MM.1S (cell line): ENCODE data around the gene SHTN1.

Source experiments
- DNase-seq: peaks from one replicate; pipeline ENCODE4 v3.0.0-alpha.2; 2015
- H2AFZ ChIP-seq: fragments of 300-600 bp; sonication (generic); 2 replicates; pipeline ENCODE4 v1.6.0; 2016; ENCODE audit warnings: antibody characterized with exemption, low read length
- H3F3A ChIP-seq: fragments of 300-600 bp; sonication (generic); 2 replicates; pipeline ENCODE4 v1.6.1; 2016; ENCODE audit warnings: mild to moderate bottlenecking, antibody characterized with exemption, low read length, moderate library complexity, mixed read lengths; ENCODE audit not compliant: insufficient read depth
- H3K27ac ChIP-seq: fragments of 300-600 bp; sonication (generic); 2 replicates; pipeline ENCODE4 v1.5.1; 2016; ENCODE audit warnings: mild to moderate bottlenecking, low read length
- H3K27me3 ChIP-seq: fragments of 300-600 bp; sonication (generic); replicated peaks from 2 replicates; pipeline ENCODE4 v1.6.0; 2016; ENCODE audit warnings: low read length; ENCODE audit not compliant: insufficient read depth
- H3K36me3 ChIP-seq: fragments of 300-600 bp; sonication (generic); replicated peaks from 2 replicates; pipeline ENCODE4 v1.6.1; 2016; ENCODE audit warnings: mild to moderate bottlenecking, low read length, mixed read lengths; ENCODE audit not compliant: insufficient read depth
- H3K4me1 ChIP-seq: fragments of 300-600 bp; sonication (generic); 2 replicates; pipeline ENCODE4 v1.6.1; 2016; ENCODE audit warnings: low read length, mixed read lengths
- H3K4me2 ChIP-seq: fragments of 300-600 bp; sonication (generic); 2 replicates; pipeline ENCODE4 v1.6.0; 2016; ENCODE audit warnings: low read depth, low read length
- H3K4me3 ChIP-seq: fragments of 300-600 bp; sonication (generic); 2 replicates; pipeline ENCODE4 v1.5.1; 2016; ENCODE audit warnings: low read length, mixed read lengths
- H3K79me2 ChIP-seq: fragments of 300-600 bp; sonication (generic); 2 replicates; pipeline ENCODE4 v1.6.1; 2016; ENCODE audit warnings: mixed run types, low read length, mixed read lengths
- H3K9ac ChIP-seq: fragments of 300-600 bp; sonication (generic); 2 replicates; pipeline ENCODE4 v1.6.1; 2016; ENCODE audit warnings: low read length, mixed read lengths
- H3K9me2 ChIP-seq: fragments of 300-600 bp; sonication (generic); replicated peaks from 2 replicates; pipeline ENCODE4 v1.6.1; 2016; ENCODE audit warnings: mild to moderate bottlenecking, low read length, mixed read lengths; ENCODE audit not compliant: insufficient read depth
- H3K9me3 ChIP-seq: fragments of 300-600 bp; sonication (generic); replicated peaks from 2 replicates; pipeline ENCODE4 v1.6.1; 2016; ENCODE audit warnings: mild to moderate bottlenecking, low read length, mixed read lengths; ENCODE audit not compliant: insufficient read depth
- H4K20me1 ChIP-seq: fragments of 300-600 bp; sonication (generic); 2 replicates; pipeline ENCODE4 v1.6.1; 2016; ENCODE audit warnings: mild to moderate bottlenecking, low read length, moderate library complexity, mixed read lengths; ENCODE audit not compliant: insufficient read depth
- EZH2 ChIP-seq: fragments of 300-600 bp; sonication (generic); optimal IDR thresholded peaks from 2 replicates; pipeline ENCODE3; 2017; ENCODE audit warnings: low read depth, mild to moderate bottlenecking, antibody characterized with exemption, low read length, mixed read lengths
- EZH2phosphoT487 ChIP-seq: fragments of 300-600 bp; sonication (generic); IDR thresholded peaks from 2 replicates; pipeline ENCODE4 v1.6.1; 2018; ENCODE audit warnings: antibody characterized with exemption, low read length
- TF ChIP-seq, protein P1 (sequence below): fragments of 300-600 bp; sonication (generic); IDR thresholded peaks from 2 replicates; pipeline ENCODE4 v1.5.1; 2016; ENCODE audit warnings: antibody characterized with exemption, low read length, mixed read lengths

SHTN1 gene

DNA sequence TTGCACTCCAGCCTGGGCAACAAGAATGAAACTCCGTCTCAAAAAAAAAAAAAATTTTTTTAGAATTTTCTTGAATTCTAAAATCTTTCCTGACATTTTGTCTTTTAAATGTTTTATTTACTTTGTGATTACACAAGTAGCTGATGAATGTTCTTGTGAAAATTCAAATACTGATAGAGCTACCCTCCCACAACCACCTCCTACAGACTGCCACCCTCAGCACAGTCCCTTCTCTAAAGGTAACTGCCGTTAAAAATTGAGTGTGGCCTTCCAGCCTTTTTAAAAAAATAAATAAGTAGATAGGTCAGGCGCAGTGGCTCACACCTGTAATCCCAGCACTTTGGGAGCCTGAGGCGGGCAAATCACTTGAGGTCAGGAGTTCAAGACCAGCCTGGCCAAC is 140.6 kb downstream of the SHTN1 start:
- TF ChIP-seq EZH2 = no peak
- TF ChIP-seq, protein P1, sequence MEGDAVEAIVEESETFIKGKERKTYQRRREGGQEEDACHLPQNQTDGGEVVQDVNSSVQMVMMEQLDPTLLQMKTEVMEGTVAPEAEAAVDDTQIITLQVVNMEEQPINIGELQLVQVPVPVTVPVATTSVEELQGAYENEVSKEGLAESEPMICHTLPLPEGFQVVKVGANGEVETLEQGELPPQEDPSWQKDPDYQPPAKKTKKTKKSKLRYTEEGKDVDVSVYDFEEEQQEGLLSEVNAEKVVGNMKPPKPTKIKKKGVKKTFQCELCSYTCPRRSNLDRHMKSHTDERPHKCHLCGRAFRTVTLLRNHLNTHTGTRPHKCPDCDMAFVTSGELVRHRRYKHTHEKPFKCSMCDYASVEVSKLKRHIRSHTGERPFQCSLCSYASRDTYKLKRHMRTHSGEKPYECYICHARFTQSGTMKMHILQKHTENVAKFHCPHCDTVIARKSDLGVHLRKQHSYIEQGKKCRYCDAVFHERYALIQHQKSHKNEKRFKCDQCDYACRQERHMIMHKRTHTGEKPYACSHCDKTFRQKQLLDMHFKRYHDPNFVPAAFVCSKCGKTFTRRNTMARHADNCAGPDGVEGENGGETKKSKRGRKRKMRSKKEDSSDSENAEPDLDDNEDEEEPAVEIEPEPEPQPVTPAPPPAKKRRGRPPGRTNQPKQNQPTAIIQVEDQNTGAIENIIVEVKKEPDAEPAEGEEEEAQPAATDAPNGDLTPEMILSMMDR = no peak
- no peak for TF ChIP-seq EZH2phosphoT487
- H3K79me2 ChIP-seq = no peaks in the 10 kb centered on the region
- H3K27me3 ChIP-seq = no peaks in the 10 kb centered on the region
- H3K9me2 ChIP-seq = no peaks in the 10 kb centered on the region
- H3K4me2 ChIP-seq = no peak overlapping the region
- H3K27ac ChIP-seq = no peak overlapping the region
- H3K4me3 ChIP-seq = no peak overlapping the region
- H3F3A ChIP-seq = no peaks in the 10 kb centered on the region
- no peak overlapping the region for H3K9ac ChIP-seq
- no peak for DNase-seq
- no peaks in the 10 kb centered on the region for H4K20me1 ChIP-seq
- H3K36me3 ChIP-seq = no peaks in the 10 kb centered on the region
- H2AFZ ChIP-seq = no peak overlapping the region
- no peaks in the 10 kb centered on the region for H3K9me3 ChIP-seq
- H3K4me1 ChIP-seq = no peaks in the 10 kb centered on the region

DNA sequence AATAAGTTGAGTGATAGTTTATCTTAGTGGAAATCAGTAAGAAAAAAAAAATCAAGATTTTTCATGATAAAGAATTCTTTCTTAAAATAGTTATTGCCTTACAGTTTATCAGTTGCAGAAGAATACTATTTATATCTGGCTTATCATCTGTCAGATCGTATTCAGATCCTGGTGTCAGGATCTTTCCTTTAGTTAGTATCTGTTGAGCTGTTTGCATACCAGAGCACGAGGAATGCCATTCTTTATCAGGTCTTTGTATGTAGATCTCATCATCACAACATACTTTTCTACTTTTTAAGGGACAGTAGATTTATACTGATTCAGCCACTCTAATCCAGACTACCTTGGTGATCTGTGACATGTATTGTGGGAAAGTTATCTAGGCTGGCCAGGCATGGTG is 143.2 kb downstream of the SHTN1 start:
- no peaks in the 10 kb centered on the region for H3K4me1 ChIP-seq
- H3K27me3 ChIP-seq = no peaks in the 10 kb centered on the region
- H3K4me2 ChIP-seq = no peak overlapping the region
- no peaks in the 10 kb centered on the region for H4K20me1 ChIP-seq
- no peak for TF ChIP-seq EZH2phosphoT487
- no peak for TF ChIP-seq EZH2
- TF ChIP-seq, protein P1 = no peak
- no peaks in the 10 kb centered on the region for H3K9me3 ChIP-seq
- no peak overlapping the region for H2AFZ ChIP-seq
- H3K27ac ChIP-seq = no peak overlapping the region
- H3K4me3 ChIP-seq = no peak overlapping the region
- no peaks in the 10 kb centered on the region for H3K9me2 ChIP-seq
- no peak overlapping the region for H3K9ac ChIP-seq
- DNase-seq = no peak
- no peaks in the 10 kb centered on the region for H3F3A ChIP-seq
- H3K79me2 ChIP-seq = no peaks in the 10 kb centered on the region
- H3K36me3 ChIP-seq = no peaks in the 10 kb centered on the region

DNA sequence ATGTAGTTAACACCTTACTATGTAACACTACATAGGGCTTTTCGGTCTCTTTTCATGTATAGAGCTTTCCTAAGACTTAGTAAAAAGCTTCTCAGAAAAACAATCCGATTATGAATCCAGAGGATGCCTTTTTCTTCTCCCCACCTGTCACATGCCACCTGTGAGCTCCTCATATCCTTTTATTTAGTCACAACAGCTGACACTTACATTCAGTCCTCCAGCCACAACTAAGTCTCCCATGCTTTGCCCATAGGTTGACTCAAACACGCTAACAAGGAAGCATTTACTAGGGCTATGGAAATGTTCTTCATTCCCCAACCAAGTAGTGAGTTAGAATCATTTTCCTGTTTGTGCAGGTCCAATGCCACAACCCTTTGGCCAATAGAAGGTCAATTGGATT is 147.8 kb downstream of the SHTN1 start:
- H4K20me1 ChIP-seq = no peaks in the 10 kb centered on the region
- DNase-seq = no peak

More for the DNA sequence above, 147.8 kb downstream of the SHTN1 start:
- Histone ChIP-seq H3K27ac (no peak overlapping the region), H3K4me1 (no peaks in the 10 kb centered on the region), H2AFZ (no peak overlapping the region), H3K9me3 (no peaks in the 10 kb centered on the region), H3K79me2 (no peaks in the 10 kb centered on the region), H3K27me3 (no peaks in the 10 kb centered on the region), H3K9me2 (no peaks in the 10 kb centered on the region), H3K9ac (no peak overlapping the region), H3K36me3 (no peaks in the 10 kb centered on the region), H3K4me2 (no peak overlapping the region), H3F3A (no peaks in the 10 kb centered on the region), H3K4me3 (no peak overlapping the region)
- TF ChIP-seq EZH2 = no peak
- TF ChIP-seq, protein P1 = no peak
- no peak for TF ChIP-seq EZH2phosphoT487
